Karpas-422 (cell line): ENCODE results near the gene SUPT20HL2. TPM values are rescaled to one million over a fixed set of nuclear protein-coding genes. Genes with fewer than 3 reads are reported as not detected.
"Not testable (repeated sequence)": the region's sequence is repeated elsewhere in the genome, so short reads cannot be mapped to it uniquely, and the experiment has no call there.

Experiments used
- DNase-seq: peaks from one replicate; pipeline ENCODE4 v3.0.0-alpha.2; 2015
- H2AFZ ChIP-seq: fragments of 200-600 bp; sonication (generic); 2 replicates; pipeline ENCODE4 v1.6.1; 2014; ENCODE audit warnings: antibody characterized with exemption, low read length, mixed read lengths
- H3K27ac ChIP-seq: fragments of 200-600 bp; sonication (generic); 2 replicates; pipeline ENCODE4 v1.5.1; 2014; ENCODE audit warnings: mild to moderate bottlenecking, low read length, moderate library complexity
- H3K27me3 ChIP-seq: fragments of 200-600 bp; sonication (generic); 2 replicates; pipeline ENCODE4 v1.6.1; 2014; ENCODE audit warnings: low read length, mixed read lengths
- H3K36me3 ChIP-seq: fragments of 200-600 bp; sonication (generic); 2 replicates; pipeline ENCODE4 v1.6.1; 2014; ENCODE audit warnings: low read length, mixed read lengths; ENCODE audit not compliant: insufficient read depth
- H3K4me1 ChIP-seq: fragments of 200-600 bp; sonication (generic); 2 replicates; pipeline ENCODE4 v1.6.1; 2014; ENCODE audit warnings: mild to moderate bottlenecking, low read length, mixed read lengths
- H3K4me2 ChIP-seq: fragments of 200-600 bp; sonication (generic); 2 replicates; pipeline ENCODE4 v1.6.1; 2014; ENCODE audit warnings: low read length, low read depth, mild to moderate bottlenecking; ENCODE audit not compliant: poor library complexity, severe bottlenecking
- H3K4me3 ChIP-seq: fragments of 200-600 bp; sonication (generic); 2 replicates; pipeline ENCODE4 v1.5.1; 2014; ENCODE audit warnings: mild to moderate bottlenecking, antibody characterized with exemption, low read length, mixed read lengths
- H3K79me2 ChIP-seq: fragments of 200-600 bp; sonication (generic); 2 replicates; pipeline ENCODE4 v1.6.1; 2014; ENCODE audit warnings: mild to moderate bottlenecking, low read length, mixed read lengths
- H3K9ac ChIP-seq: fragments of 200-600 bp; sonication (generic); 2 replicates; pipeline ENCODE4 v1.6.0; 2014; ENCODE audit warnings: low read length
- H3K9me2 ChIP-seq: fragments of 200-600 bp; sonication (generic), shearing (Covaris generic); replicated peaks from 2 replicates; pipeline ENCODE4 v1.6.0; 2014; ENCODE audit warnings: mild to moderate bottlenecking, low read length, moderate library complexity; ENCODE audit not compliant: insufficient read depth
- H3K9me3 ChIP-seq: fragments of 300-700, 200-600 bp; sonication (generic); 2 replicates; pipeline ENCODE4 v1.6.1; 2014; ENCODE audit warnings: low read length, mixed read lengths
- H4K20me1 ChIP-seq: fragments of 200-600 bp; sonication (generic); 2 replicates; pipeline ENCODE4 v1.6.1; 2014; ENCODE audit warnings: mild to moderate bottlenecking, antibody characterized with exemption, low read length, low read depth; ENCODE audit not compliant: insufficient read depth
- total RNA-seq: library from RNA; depleted of rRNA; stranded (reverse); fragments of >200 nt; shearing (Covaris generic); gene quantifications from 2 replicates; pipeline ENCODE4 v1.2.3, GENCODE V29; 2014; ENCODE audit warnings: low replicate concordance; rRNA removed

The SUPT20HL2 gene
- not detected in 2 replicates for total RNA-seq

DNA sequence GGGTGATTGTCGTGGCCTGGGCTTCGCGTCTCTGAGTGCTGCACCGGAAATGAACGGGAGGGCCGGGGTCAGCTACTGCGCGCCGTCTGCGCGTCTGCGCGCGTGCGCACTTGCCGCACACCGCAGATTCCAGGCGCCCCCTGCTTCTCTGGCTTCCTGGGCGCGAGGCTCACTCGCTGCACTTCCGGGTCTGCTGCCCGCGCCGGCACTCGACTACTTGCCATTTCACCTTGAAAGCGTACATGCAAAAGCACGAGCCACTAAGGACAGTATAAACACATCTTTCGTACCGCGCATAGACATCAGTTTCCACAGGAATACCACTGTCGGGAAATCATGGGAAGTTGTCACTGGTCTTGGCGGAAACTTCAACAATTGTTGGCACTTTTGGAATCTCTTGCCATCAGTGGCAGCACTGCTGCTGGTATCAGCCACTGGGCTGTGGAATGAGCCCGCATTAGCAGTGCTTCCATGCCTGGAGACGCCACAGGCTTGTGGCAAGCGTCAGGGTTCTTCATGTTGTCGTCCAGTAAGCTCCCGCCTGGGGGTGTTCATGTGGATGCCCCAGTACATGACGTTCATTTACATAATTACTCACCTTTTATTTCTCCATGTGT is at the start of gene SUPT20HL2:
Gene SUPT20HL2 (minus strand): TSS at position 51 of the 617 bp plus-strand sequence. CDS start 754 bp downstream, outside the sequence.
- Histone ChIP-seq H3K36me3 (no peaks in the 10 kb centered on the region), H3K9ac (no peak within 1 kb of the TSS), H3K27me3 (no peaks in the 10 kb centered on the region), H2AFZ (no peak within 1 kb of the TSS), H3K4me1 (no peaks in the 10 kb centered on the region), H3K27ac (no peak within 1 kb of the TSS), H3K4me2 (no peak within 1 kb of the TSS), H3K79me2 (no peaks in the 10 kb centered on the region), H3K4me3 (no peak within 1 kb of the TSS), H3K9me3 (no peaks in the 10 kb centered on the region), H3K9me2 (no peaks in the 10 kb centered on the region), H4K20me1 (no peaks in the 10 kb centered on the region)
- no peak for DNase-seq

- H3K27me3 ChIP-seq, H3K9me3 ChIP-seq, H3K4me3 ChIP-seq, H3K4me1 ChIP-seq, H2AFZ ChIP-seq, H3K9ac ChIP-seq, DNase-seq, H3K27ac ChIP-seq, H3K4me2 ChIP-seq, H3K79me2 ChIP-seq, H4K20me1 ChIP-seq, H3K36me3 ChIP-seq, H3K9me2 ChIP-seq: not testable (repeated sequence)
These were observed 48.3 kb upstream of the SUPT20HL2 start for GRCh38 chrX:24362089-24362745.

GRCh38 chrX:24360272-24360671 is 46.4 kb upstream of the SUPT20HL2 start, which contains the start of gene SUPT20HL1:
SUPT20HL1 (plus strand) TSS chrX:24360639; CDS start chrX:24362761, 2,122 bp downstream.
- H3K9me3 ChIP-seq: no peaks in the 10 kb centered on the region
- no peaks in the 10 kb centered on the region for H3K9me2 ChIP-seq
- no peak within 1 kb of the TSS for H3K4me3 ChIP-seq
- H3K9ac ChIP-seq: no peak within 1 kb of the TSS
- no peak within 1 kb of the TSS for H3K27ac ChIP-seq
- no peaks in the 10 kb centered on the region for H3K79me2 ChIP-seq
- no peak for DNase-seq
- no peaks in the 10 kb centered on the region for H3K4me1 ChIP-seq
- H3K27me3 ChIP-seq: no peaks in the 10 kb centered on the region
- H3K36me3 ChIP-seq: no peaks in the 10 kb centered on the region
- no peaks in the 10 kb centered on the region for H4K20me1 ChIP-seq
- no peak within 1 kb of the TSS for H3K4me2 ChIP-seq
- H2AFZ ChIP-seq: no peak within 1 kb of the TSS

GRCh38 chrX:24357106-24357505 is 43.2 kb upstream of the SUPT20HL2 start:
- Histone ChIP-seq H3K27ac (no peak overlapping the region), H3K27me3 (no peaks in the 10 kb centered on the region), H3K4me2 (no peak overlapping the region), H3K36me3 (no peaks in the 10 kb centered on the region), H2AFZ (no peak overlapping the region), H3K4me3 (no peak overlapping the region), H3K4me1 (no peaks in the 10 kb centered on the region), H4K20me1 (no peaks in the 10 kb centered on the region), H3K9me2 (no peaks in the 10 kb centered on the region), H3K79me2 (no peaks in the 10 kb centered on the region), H3K9me3 (no peaks in the 10 kb centered on the region), H3K9ac (no peak overlapping the region)
- no peak for DNase-seq

DNA sequence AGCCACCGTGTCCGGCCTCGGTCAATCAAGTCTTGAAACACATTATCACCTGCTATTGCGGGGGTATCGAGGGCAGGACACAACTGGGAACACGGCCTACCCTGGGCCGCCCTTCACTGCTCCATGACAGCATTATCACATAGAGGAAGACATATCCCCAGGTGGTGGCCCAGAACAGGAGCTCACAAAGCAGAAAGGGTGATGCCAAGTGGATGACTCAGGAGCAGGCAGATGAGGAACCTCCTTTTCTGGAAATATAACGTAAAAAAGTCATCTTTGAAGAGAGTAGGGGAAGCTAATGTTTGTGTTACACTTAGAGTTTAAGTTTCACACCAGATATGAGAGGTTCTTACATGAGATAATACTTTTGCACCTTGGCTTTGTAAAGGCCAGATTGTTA is 41.2 kb upstream of the SUPT20HL2 start:
- H3K9me2 ChIP-seq: no peaks in the 10 kb centered on the region
- H3K79me2 ChIP-seq: no peaks in the 10 kb centered on the region
- H3K4me2 ChIP-seq: no peak overlapping the region
- H2AFZ ChIP-seq: no peak overlapping the region
- no peaks in the 10 kb centered on the region for H3K36me3 ChIP-seq
- H3K9ac ChIP-seq: no peak overlapping the region
- no peak overlapping the region for H3K4me3 ChIP-seq
- DNase-seq: no peak
- H3K4me1 ChIP-seq: no peaks in the 10 kb centered on the region
- no peaks in the 10 kb centered on the region for H3K27me3 ChIP-seq
- no peaks in the 10 kb centered on the region for H4K20me1 ChIP-seq
- no peak overlapping the region for H3K27ac ChIP-seq
- no peaks in the 10 kb centered on the region for H3K9me3 ChIP-seq

GRCh38 chrX:24350217-24350616 is 36.3 kb upstream of the SUPT20HL2 start:
- Histone ChIP-seq H3K4me3 (no peak overlapping the region), H4K20me1 (no peaks in the 10 kb centered on the region), H2AFZ (no peak overlapping the region), H3K9me3 (no peaks in the 10 kb centered on the region), H3K4me1 (no peaks in the 10 kb centered on the region), H3K79me2 (no peaks in the 10 kb centered on the region), H3K27ac (no peak overlapping the region), H3K4me2 (no peak overlapping the region), H3K9ac (no peak overlapping the region), H3K27me3 (no peaks in the 10 kb centered on the region), H3K36me3 (no peaks in the 10 kb centered on the region), H3K9me2 (no peaks in the 10 kb centered on the region)
- DNase-seq: no peak

GRCh38 chrX:24347881-24348280 is 34.0 kb upstream of the SUPT20HL2 start:
- Histone ChIP-seq H3K4me3 (no peak overlapping the region), H3K4me1 (no peaks in the 10 kb centered on the region), H3K36me3 (no peaks in the 10 kb centered on the region), H3K9me2 (no peaks in the 10 kb centered on the region), H3K27me3 (no peaks in the 10 kb centered on the region), H3K9ac (no peak overlapping the region), H2AFZ (no peak overlapping the region), H3K79me2 (no peaks in the 10 kb centered on the region), H3K27ac (no peak overlapping the region), H3K4me2 (no peak overlapping the region), H4K20me1 (no peaks in the 10 kb centered on the region), H3K9me3 (no peaks in the 10 kb centered on the region)
- no peak for DNase-seq

DNA sequence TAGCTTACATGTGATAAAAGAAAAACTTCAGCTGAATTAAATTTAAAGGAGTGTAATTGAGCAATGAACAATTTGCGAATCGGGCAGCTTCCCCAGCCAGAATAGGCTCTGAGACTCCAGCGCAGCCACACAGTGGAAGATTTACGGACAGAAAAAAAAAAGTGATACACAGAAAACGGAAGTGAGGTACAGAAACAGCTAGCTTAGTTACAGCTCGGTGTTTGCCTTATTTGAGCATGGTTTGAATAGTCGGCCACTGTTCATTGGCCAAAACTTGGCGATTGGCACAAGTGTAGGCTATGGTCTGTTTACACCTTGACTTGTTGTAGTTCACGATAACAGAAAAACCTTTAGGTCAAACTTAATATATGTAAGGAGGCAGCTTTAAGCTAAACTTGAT is 29.9 kb upstream of the SUPT20HL2 start:
- Histone ChIP-seq H3K36me3 (no peaks in the 10 kb centered on the region), H3K27me3 (no peaks in the 10 kb centered on the region), H3K79me2 (no peaks in the 10 kb centered on the region), H2AFZ (0 out of 2 replicates have a peak overlapping the region, but pooled peaks have one; percentile 21), H3K4me2 (peak overlapping the region; percentile 50), H3K9me2 (no peaks in the 10 kb centered on the region), H3K4me1 (no peaks in the 10 kb centered on the region), H3K9me3 (no peaks in the 10 kb centered on the region), H4K20me1 (no peaks in the 10 kb centered on the region), H3K9ac (no peak overlapping the region), H3K27ac (no peak overlapping the region), H3K4me3 (no peak overlapping the region)
- DNase-seq: peak; percentile 43
